Nephron progenitor cell (in vitro differentiated cells): ENCODE data around the gene PBX4.

Experiments
- DNase-seq: peaks from one replicate; pipeline ENCODE4 v3.0.0; 2021
- H3K27ac Mint-ChIP-seq: 2 replicates; pipeline ENCODE4 v1.8.0; 2021; ENCODE audit warnings: mild to moderate bottlenecking, moderate library complexity, mixed read lengths
- H3K27me3 Mint-ChIP-seq: 2 replicates; pipeline ENCODE4 v1.8.0; 2021; ENCODE audit warnings: mild to moderate bottlenecking, low read depth, mixed read lengths; ENCODE audit not compliant: poor library complexity
- H3K36me3 Mint-ChIP-seq: 2 replicates; pipeline ENCODE4 v1.8.0; 2021; ENCODE audit warnings: low read depth, mixed read lengths
- H3K4me1 Mint-ChIP-seq: 2 replicates; pipeline ENCODE4 v1.8.0; 2021; ENCODE audit warnings: mixed read lengths
- H3K4me3 Mint-ChIP-seq: 2 replicates; pipeline ENCODE4 v1.8.0; 2021; ENCODE audit warnings: mild to moderate bottlenecking, moderate library complexity, mixed read lengths
- H3K9me3 Mint-ChIP-seq: 2 replicates; pipeline ENCODE4 v1.8.0; 2021; ENCODE audit warnings: mild to moderate bottlenecking, moderate library complexity, mixed read lengths
- TF ChIP-seq, protein P1 (sequence below): fragments of 200-600 bp; sonication (generic); IDR thresholded peaks from 2 replicates; pipeline ENCODE4 v1.5.0; 2021; ENCODE audit warnings: antibody characterized with exemption

Gene PBX4

DNA sequence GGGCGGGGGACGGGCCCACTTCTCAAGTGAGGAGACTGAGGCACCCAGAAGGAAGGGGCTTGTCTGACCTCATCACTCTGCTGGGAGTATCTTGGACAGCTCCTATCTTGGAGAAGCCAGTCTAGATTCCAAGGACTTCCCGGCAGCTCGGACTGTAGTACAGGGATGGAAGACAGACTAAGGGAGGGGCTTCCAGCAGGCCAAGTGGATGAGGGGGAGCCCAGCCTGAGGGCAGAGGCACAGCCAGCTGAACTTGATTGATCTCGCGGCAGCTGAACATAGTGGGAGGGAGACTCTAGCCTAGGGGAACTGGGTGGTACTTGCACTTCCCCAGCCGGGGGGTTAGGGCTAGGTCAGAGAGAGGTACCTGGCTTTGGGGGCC, 79.7 kb downstream of the PBX4 start:
- no peak overlapping the region for H3K27ac Mint-ChIP-seq
- H3K4me1 Mint-ChIP-seq, result peaks cover 15% of the 10 kb centered on the region
- H3K27me3 Mint-ChIP-seq, result peaks cover 20% of the 10 kb centered on the region
- H3K4me3 Mint-ChIP-seq, result peak overlapping the region; percentile 79
- no peaks in the 10 kb centered on the region for H3K9me3 Mint-ChIP-seq
- peaks cover 8% of the 10 kb centered on the region for H3K36me3 Mint-ChIP-seq
- DNase-seq, result no peak
- TF ChIP-seq, protein P1, sequence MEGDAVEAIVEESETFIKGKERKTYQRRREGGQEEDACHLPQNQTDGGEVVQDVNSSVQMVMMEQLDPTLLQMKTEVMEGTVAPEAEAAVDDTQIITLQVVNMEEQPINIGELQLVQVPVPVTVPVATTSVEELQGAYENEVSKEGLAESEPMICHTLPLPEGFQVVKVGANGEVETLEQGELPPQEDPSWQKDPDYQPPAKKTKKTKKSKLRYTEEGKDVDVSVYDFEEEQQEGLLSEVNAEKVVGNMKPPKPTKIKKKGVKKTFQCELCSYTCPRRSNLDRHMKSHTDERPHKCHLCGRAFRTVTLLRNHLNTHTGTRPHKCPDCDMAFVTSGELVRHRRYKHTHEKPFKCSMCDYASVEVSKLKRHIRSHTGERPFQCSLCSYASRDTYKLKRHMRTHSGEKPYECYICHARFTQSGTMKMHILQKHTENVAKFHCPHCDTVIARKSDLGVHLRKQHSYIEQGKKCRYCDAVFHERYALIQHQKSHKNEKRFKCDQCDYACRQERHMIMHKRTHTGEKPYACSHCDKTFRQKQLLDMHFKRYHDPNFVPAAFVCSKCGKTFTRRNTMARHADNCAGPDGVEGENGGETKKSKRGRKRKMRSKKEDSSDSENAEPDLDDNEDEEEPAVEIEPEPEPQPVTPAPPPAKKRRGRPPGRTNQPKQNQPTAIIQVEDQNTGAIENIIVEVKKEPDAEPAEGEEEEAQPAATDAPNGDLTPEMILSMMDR, result no peak

DNA sequence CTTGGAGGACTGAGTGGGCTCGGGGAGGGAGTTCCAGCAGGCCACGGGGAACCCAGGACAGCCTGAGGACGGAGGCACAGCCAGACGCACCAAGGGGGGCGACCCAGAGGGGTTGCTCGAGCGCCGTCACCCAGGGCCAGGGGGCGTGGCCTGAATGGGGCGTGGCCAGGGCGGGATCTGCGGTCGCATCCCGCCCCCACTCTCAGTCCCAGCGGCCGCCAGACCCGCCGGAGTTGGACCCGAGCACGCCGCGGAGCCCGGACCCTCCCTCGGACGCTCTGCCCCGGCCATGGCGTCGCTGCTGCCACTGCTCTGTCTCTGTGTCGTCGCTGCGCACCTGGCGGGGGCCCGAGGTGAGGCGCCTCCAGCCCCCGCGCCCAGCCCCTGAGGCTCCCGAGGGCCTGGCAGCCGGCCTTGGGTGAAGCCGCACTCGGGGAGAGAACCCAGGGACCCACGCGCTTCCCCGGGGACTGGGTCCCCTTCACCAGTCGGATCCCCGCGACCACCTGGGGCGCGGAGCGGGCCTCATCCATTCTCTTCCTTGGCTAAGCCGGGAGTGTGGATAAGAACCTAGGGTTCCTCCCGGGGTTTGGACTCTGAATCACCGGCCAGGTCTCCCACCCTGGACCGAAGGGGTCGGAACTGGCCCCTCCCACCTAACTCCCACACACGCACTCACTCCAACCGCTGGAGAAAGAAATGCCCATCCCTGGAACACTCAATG, 80.3 kb downstream of the PBX4 start, which contains the start of gene CILP2:
Gene CILP2 (plus strand): TSS at position 205 of the 724 bp plus-strand sequence. CDS start 85 bp downstream, at position 290.
- peak; percentile 93 for DNase-seq
- Mint-ChIP-seq H3K4me1 (peaks cover 19% of the 10 kb centered on the region), H3K27ac (no peak within 1 kb of the TSS), H3K4me3 (peak within 1 kb of the TSS; percentile 79), H3K27me3 (peaks cover 20% of the 10 kb centered on the region), H3K9me3 (no peaks in the 10 kb centered on the region), H3K36me3 (peaks cover 8% of the 10 kb centered on the region)
- TF ChIP-seq, protein P1, result no peak

DNA sequence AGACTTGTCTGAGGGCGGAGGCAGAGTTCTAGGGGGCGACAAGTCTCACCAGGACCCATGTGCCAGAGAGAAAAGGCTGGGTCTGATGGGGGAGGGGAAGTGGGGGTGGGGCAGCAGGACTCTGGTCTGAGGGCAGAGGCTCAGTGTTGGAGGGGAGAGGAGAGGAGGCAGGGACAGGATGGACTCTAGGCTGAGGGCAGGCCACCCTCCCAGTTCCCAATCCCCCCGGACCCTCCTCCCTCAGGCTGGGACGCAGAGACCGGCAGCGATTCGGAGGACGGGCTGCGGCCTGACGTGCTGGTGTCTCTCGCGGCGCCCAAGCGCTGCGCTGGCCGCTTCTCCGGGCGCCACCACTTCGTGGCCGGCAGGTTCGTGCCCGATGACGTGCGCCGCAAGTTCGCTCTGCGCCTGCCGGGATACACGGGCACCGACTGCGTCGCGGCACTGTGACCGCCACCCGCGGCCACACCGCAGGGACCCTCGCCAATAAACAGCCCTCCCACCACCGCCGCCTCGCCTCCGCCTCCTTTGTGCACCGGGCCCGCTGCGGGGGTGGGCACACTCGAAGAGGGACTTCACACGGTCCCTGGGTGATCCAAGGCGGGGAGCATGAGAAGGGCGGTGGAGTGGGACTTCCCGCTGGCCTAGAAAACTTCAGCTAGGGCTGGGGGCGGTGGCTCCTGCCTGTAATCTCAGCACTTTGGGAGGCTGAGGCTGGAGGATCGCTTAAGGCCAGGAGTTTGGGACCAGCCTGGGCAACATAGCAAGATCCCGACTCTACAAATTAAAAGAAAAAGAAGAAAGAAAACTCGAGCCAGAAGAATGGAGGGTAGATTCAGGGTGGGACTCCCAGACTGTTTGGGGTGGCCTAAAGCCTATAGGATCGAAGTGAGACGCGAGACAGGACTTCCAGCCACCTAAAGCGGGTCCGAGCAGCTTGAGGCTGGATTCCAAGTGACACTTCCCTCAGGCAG, 81.1 kb downstream of the PBX4 start:
- no peak for DNase-seq
- Mint-ChIP-seq H3K27me3 (peaks cover 20% of the 10 kb centered on the region), H3K27ac (no peak overlapping the region), H3K4me3 (peak overlapping the region; percentile 64), H3K4me1 (peaks cover 26% of the 10 kb centered on the region), H3K36me3 (peaks cover 8% of the 10 kb centered on the region), H3K9me3 (no peaks in the 10 kb centered on the region)
- TF ChIP-seq, protein P1, result no peak

DNA sequence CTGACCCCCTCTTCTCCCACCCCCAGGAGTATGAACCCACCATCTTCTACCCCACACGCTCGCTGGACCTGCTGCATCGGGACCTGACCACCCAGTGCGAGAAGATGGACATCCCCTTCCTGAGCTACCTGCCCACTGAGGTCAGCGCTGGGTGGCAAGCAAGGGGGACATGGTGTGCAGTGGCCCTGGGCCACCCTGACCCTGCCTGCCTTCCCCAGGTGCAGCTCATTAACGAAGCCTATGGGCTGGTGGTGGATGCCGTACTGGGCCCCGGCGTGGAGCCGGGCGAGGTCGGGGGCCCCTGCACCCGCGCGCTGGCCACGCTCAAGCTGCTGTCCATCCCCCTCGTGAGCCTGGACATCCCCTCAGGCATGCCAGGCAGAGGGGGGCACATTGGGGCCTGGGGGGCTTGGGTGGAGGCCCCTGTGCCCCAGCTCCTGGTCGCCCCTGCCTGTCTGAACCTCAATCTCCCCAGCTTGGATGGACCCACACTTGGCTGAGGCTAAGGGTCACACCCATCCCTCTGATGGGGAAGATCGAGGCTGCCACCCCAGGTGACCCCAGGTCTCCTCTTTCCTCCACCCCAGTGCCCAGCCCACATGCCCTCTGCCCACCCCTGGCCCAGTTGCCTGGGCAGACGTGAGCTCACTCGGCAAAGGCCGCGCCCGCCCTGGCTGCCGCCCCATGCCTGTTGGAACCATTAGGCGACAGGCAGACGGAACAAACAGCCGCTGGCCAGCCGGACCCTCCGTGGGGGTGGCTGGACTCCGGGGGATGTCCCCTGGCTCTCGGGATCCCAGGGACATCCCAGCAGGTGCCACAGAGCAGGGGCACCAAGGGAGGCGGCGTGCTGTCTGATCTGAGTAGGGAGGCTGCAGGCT, 82.9 kb downstream of the PBX4 start:
- H3K4me1 Mint-ChIP-seq, result peaks cover 38% of the 10 kb centered on the region
- H3K27ac Mint-ChIP-seq, result no peak overlapping the region
- no peak for DNase-seq
- H3K9me3 Mint-ChIP-seq, result no peaks in the 10 kb centered on the region
- peaks cover 19% of the 10 kb centered on the region for H3K27me3 Mint-ChIP-seq
- TF ChIP-seq, protein P1, result no peak
- H3K4me3 Mint-ChIP-seq, result peak overlapping the region; percentile 18
- peaks cover 17% of the 10 kb centered on the region for H3K36me3 Mint-ChIP-seq

DNA sequence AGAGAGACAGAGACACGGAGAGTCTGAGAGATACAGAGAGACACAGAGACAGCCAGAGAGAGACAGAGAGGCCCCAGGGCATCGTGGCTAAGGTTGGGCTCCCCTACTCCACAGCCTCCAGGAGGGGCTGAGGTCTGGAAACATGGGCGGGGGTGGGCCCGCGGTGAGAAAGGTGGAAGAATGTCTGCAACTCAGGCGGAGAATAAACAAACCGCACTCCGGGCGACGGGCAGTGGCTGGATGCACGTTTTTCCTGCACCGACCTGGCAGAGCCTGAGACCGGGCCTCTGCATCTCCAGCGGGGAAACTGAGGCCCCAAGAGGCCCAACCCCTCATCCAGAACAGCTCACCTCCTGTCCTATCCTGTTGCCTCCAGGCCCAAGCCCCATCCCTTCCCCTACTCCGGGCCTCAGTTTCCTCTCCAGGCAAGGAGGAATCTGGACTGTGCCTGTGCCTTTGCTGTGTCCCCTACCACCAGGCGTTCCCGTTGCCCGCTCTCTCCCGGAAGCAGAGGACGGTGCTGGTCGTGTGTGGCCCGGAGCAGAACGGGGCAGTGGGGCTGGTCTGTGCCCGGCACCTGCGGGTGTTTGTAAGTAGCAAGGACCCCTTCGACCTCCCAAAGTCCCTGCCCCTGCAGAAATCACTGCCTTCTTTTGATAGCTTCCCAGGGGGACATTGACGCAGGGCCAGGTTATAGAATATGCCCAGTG, 83.8 kb downstream of the PBX4 start:
- DNase-seq, result no peak
- TF ChIP-seq, protein P1, result no peak
- Mint-ChIP-seq H3K4me3 (no peak overlapping the region), H3K4me1 (peaks cover 42% of the 10 kb centered on the region), H3K9me3 (no peaks in the 10 kb centered on the region), H3K27ac (no peak overlapping the region), H3K27me3 (peaks cover 18% of the 10 kb centered on the region), H3K36me3 (peaks cover 19% of the 10 kb centered on the region)
